Glutamatergic neuron (in vitro differentiated cells): ENCODE results near the gene OR11A1. TPM values are rescaled to one million over a fixed set of nuclear protein-coding genes. Genes with fewer than 3 reads are reported as not detected.
"Not testable (repeated sequence)": the region's sequence is repeated elsewhere in the genome, so short reads cannot be mapped to it uniquely, and the experiment has no call there.

Experiments
- DNase-seq: peaks from one replicate; pipeline ENCODE4 v3.0.0; 2022
- H3K27ac Mint-ChIP-seq: one replicate; pipeline ENCODE4 v1.8.0; 2020; ENCODE audit warnings: mild to moderate bottlenecking, mixed read lengths, inconsistent platforms; ENCODE audit not compliant: unreplicated experiment
- H3K27me3 Mint-ChIP-seq: one replicate; pipeline ENCODE4 v1.8.0; 2020; ENCODE audit warnings: mild to moderate bottlenecking, moderate library complexity, mixed read lengths, inconsistent platforms; ENCODE audit not compliant: unreplicated experiment
- H3K36me3 Mint-ChIP-seq: one replicate; pipeline ENCODE4 v1.8.0; 2020; ENCODE audit warnings: mild to moderate bottlenecking, mixed read lengths, inconsistent platforms; ENCODE audit not compliant: unreplicated experiment
- H3K4me1 Mint-ChIP-seq: one replicate; pipeline ENCODE4 v1.8.0; 2020; ENCODE audit warnings: mild to moderate bottlenecking, low read depth, mixed read lengths, inconsistent platforms; ENCODE audit not compliant: unreplicated experiment
- H3K4me3 Mint-ChIP-seq: one replicate; pipeline ENCODE4 v1.8.0; 2020; ENCODE audit warnings: mild to moderate bottlenecking, mixed read lengths, inconsistent platforms; ENCODE audit not compliant: unreplicated experiment
- H3K9me3 Mint-ChIP-seq: one replicate; pipeline ENCODE4 v1.8.0; 2020; ENCODE audit warnings: mild to moderate bottlenecking, moderate library complexity, mixed read lengths, inconsistent platforms; ENCODE audit not compliant: unreplicated experiment
- total RNA-seq: library from RNA; stranded (reverse); fragmentation: NEBNext Ultra II Directional; extraction: Animal tissue kit (Norgen Biotek cat#: 25700); gene quantifications from one replicate; pipeline ENCODE4 v1.2.1, GENCODE V29; 2021; ENCODE audit not compliant: unreplicated experiment
- TF ChIP-seq, protein P1 (sequence below): fragments of 200-600 bp; sonication (generic); IDR thresholded peaks from one replicate; pipeline ENCODE4 v1.5.0; 2021; ENCODE audit not compliant: partially characterized antibody, unreplicated experiment

The OR11A1 gene
- total RNA-seq, 1 donor from 2014 or later, result not detected

GRCh38 chr6:29442719-29443118 lies 14.2 kb downstream of the OR11A1 start:
- Mint-ChIP-seq H3K36me3 (no peaks in the 10 kb centered on the region), H3K27ac (no peak overlapping the region), H3K4me3 (no peak overlapping the region), H3K27me3 (peaks cover 6% of the 10 kb centered on the region), H3K4me1 (no peaks in the 10 kb centered on the region), H3K9me3 (peaks cover 1% of the 10 kb centered on the region)
- no peak for DNase-seq
- TF ChIP-seq, protein P1, sequence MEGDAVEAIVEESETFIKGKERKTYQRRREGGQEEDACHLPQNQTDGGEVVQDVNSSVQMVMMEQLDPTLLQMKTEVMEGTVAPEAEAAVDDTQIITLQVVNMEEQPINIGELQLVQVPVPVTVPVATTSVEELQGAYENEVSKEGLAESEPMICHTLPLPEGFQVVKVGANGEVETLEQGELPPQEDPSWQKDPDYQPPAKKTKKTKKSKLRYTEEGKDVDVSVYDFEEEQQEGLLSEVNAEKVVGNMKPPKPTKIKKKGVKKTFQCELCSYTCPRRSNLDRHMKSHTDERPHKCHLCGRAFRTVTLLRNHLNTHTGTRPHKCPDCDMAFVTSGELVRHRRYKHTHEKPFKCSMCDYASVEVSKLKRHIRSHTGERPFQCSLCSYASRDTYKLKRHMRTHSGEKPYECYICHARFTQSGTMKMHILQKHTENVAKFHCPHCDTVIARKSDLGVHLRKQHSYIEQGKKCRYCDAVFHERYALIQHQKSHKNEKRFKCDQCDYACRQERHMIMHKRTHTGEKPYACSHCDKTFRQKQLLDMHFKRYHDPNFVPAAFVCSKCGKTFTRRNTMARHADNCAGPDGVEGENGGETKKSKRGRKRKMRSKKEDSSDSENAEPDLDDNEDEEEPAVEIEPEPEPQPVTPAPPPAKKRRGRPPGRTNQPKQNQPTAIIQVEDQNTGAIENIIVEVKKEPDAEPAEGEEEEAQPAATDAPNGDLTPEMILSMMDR, result no peak

GRCh38 chr6:29439006-29439405 lies 17.9 kb downstream of the OR11A1 start, which contains the start of gene OR10C1:
TSS of gene OR10C1 (plus strand) at chr6:29439306. CDS start at chr6:29440016, 710 bp downstream.
- no peak within 1 kb of the TSS for H3K27ac Mint-ChIP-seq
- H3K4me3 Mint-ChIP-seq, result no peak within 1 kb of the TSS
- peaks cover 2% of the 10 kb centered on the region for H3K27me3 Mint-ChIP-seq
- no peaks in the 10 kb centered on the region for H3K9me3 Mint-ChIP-seq
- no peaks in the 10 kb centered on the region for H3K4me1 Mint-ChIP-seq
- TF ChIP-seq, protein P1, result no peak
- H3K36me3 Mint-ChIP-seq, result no peaks in the 10 kb centered on the region
- no peak for DNase-seq

- not testable (repeated sequence) for H3K27me3 Mint-ChIP-seq, H3K36me3 Mint-ChIP-seq, DNase-seq, H3K9me3 Mint-ChIP-seq, H3K27ac Mint-ChIP-seq, H3K4me1 Mint-ChIP-seq, H3K4me3 Mint-ChIP-seq
Measured at GRCh38 chr6:29436730-29437129, 20.1 kb downstream of the OR11A1 start.

- H3K27me3 Mint-ChIP-seq, result peaks cover 1% of the 10 kb centered on the region
- H3K36me3 Mint-ChIP-seq, result no peaks in the 10 kb centered on the region
- DNase-seq, result no peak
- peaks cover 2% of the 10 kb centered on the region for H3K9me3 Mint-ChIP-seq
- H3K4me1 Mint-ChIP-seq, result no peaks in the 10 kb centered on the region
- TF ChIP-seq, protein P1, result no peak
- no peak overlapping the region for H3K4me3 Mint-ChIP-seq
- no peak overlapping the region for H3K27ac Mint-ChIP-seq
Measured at GRCh38 chr6:29426654-29427053, 30.2 kb downstream of the OR11A1 start.

- TF ChIP-seq, protein P1, result no peak
- no peak overlapping the region for H3K4me3 Mint-ChIP-seq
- H3K4me1 Mint-ChIP-seq, result no peaks in the 10 kb centered on the region
- peaks cover 1% of the 10 kb centered on the region for H3K27me3 Mint-ChIP-seq
- no peak overlapping the region for H3K27ac Mint-ChIP-seq
- DNase-seq, result no peak
- H3K36me3 Mint-ChIP-seq, result no peaks in the 10 kb centered on the region
- H3K9me3 Mint-ChIP-seq, result peaks cover 2% of the 10 kb centered on the region
Measured at GRCh38 chr6:29425075-29425474, 31.8 kb downstream of the OR11A1 start.
